UCSD-AML1 (cell line): Measurements from ENCODE around the gene APOL3.
"Not testable (repeated sequence)": the region's sequence is repeated elsewhere in the genome, so short reads cannot be mapped to it uniquely, and the experiment has no call there.

Source experiments
- DNase-seq: peaks from one replicate; lab custom pipeline; 2025; ENCODE audit not compliant: unreplicated experiment; lab: John Stamatoyannopoulos, UW

APOL3 gene

GRCh38 chr22:36136988-36137387 is 23.6 kb downstream of the APOL3 start:
- DNase-seq = no peak

GRCh38 chr22:36136475-36136874 is 24.1 kb downstream of the APOL3 start:
- DNase-seq = no peak

- DNase-seq = no peak
These were observed 25.1 kb downstream of the APOL3 start for GRCh38 chr22:36135306-36135980.

- no peak for DNase-seq
These were observed 26.4 kb downstream of the APOL3 start for GRCh38 chr22:36134182-36134581.

GRCh38 chr22:36131907-36132306 is 28.6 kb downstream of the APOL3 start:
- no peak for DNase-seq

DNA sequence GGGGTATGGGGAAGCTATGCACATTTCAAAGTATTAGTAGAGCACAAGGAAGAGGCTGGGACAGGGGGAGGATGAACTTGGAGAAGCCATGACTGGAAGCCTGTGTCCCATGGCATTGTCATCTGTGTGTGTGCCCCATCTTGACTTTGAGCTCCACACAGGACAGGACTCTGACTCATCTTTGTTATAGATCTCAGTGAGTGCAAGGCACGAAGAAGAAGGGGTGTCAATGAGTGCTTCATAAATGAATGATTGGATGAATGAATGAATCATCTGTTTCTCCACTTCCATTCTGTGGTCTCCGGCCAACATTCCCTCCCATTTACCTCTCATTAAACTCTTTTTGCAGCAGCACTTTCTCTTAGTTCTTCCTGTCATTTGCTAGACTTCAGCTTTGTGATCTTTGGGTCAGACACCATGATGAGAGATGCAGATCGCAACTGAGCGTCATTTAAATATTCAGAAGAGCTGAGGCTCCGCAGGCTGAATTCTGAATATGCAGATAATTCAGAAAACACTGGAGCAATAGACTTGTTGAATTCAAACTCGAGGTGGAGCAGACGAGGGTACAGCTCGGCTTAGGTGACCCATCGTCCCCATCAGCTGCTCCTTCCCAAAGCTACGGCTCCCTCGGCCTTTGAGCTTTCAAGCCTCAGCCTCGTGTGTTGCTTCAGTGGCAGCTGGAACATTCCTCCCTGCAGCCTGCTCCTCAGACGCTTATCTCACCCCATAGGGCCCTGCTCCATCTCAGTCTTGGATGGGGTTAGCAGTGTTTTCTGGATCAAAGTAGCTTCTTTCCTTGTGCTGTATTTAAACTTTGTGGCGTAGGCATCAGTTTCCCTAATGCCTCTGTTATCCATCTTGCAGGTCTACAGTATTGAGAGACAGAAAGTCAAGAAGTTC is 30.8 kb downstream of the APOL3 start:
- DNase-seq = no peak

DNA sequence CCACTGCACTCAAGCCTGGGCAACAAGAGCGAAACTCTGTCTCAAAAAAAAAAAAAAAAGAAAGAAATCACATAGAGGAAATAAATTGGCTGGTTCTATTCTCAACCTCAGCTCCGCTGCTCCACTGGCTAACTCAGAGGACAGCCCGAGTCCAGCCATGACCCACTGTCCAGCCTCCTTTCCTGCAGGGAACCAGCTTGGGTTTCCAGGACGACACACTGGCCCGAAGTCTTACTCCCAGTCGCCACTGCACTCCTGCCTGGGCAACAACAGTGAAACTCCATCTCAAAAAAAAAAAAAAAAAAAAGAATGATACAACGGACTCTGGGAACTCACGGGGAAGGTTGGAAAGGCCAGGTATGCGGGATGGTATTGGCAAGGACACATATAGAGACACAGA is 31.5 kb downstream of the APOL3 start:
- DNase-seq = no peak

- DNase-seq = no peak
These were observed 34.5 kb downstream of the APOL3 start for GRCh38 chr22:36125994-36126531.

DNA sequence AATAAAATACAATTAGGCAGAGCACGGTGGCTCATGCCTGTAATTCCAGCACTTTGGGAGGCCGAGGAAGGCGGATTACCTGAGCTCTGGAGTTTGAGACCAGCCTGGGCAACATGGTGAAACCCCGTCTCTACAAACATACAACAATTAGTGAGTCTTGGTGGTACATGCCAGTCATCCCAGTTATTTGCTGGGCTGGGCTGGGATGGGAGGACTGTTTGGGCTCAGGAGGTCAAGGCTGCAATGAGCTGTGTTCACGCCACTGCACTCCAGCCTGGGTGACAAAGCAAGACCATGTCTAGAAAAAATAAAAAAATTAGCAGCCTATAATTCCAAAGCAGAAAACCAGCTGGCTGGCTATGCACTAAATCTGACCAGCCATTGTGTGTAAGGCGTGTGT is 35.1 kb downstream of the APOL3 start:
- DNase-seq = no peak

GRCh38 chr22:36124666-36125065 is 35.9 kb downstream of the APOL3 start:
- DNase-seq = no peak

DNA sequence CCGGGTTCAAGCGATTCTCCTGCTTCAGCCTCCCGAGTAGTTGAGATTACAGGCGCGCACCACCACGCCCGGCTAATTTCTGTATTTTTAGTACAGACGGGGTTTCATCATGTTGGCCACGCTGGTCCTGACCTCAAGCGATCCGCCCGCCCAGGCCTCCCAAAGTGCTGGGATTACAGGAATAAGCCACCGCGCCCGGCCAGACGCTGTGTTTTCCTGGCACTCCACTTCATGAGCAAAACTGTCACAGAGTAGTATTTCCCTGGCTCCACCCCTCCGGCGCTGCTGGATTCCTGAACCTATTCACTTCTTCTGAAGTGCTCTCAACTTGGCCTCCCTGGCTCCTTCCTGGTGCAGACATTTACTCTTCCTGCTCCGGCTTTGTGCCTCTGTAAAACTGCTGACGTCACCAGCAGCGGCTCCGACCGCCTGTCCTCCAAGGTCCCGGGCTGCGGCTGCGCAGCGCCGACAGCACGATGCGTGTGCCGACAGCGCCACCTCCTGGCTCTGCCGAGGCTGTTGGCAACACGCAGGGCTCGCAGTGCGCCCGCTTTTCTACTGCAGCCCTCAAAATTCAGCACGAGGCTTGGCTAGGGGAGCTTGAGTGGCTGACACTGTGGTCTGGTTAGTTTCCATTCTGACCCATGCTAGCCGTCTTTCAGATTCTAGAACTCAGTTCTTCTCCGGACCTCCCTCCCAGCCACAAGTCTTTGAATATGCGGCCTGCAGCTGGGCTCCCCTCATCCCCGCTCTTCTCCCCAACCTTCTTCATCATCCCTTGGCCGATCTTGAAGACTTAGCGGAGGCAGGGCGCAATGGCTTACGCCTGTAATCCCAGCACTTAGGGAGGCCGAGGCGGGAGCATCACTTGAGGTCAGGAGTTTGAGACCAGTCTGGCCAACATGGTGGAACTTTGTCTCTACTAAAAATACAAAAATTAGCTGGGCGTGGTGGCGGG is 36.6 kb downstream of the APOL3 start:
- DNase-seq = peak; percentile 94

DNA sequence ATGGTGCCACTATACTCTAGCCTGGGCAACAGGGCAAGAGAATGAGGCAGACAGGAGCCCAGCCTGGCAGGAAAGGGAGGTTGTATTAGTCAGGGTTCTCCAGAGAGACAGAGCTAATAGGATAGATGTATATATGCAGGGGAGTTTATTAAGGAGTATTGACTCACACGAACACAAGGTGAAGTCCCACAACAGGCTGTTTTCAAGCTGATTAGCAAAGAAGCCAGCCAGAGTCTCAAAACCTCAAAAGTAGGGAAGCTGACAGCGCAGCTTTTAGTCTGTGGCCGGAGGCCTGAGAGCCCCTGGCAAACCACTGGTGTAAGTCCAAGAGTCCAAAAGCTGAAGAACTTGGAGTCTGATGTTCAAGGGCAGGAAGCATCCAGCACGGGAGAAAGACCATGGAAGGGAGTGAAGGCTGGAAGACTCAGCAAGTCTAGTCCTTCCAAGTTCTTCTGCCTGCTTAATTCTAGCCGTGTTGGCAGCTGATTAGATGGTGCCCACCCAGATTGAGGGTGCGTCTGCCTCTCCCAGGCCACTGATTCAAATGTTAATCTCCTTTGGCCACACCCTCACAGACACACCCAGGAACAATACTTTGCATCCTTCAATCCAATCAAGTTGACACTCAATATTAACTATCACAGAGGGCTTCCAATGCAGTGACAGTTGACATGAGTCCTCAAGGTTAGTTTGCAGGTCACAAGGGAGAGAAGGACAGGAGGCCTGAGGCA is 39.8 kb downstream of the APOL3 start:
- not testable (repeated sequence) for DNase-seq

- DNase-seq = no peak
These were observed 43.5 kb downstream of the APOL3 start for GRCh38 chr22:36117053-36117554.

DNA sequence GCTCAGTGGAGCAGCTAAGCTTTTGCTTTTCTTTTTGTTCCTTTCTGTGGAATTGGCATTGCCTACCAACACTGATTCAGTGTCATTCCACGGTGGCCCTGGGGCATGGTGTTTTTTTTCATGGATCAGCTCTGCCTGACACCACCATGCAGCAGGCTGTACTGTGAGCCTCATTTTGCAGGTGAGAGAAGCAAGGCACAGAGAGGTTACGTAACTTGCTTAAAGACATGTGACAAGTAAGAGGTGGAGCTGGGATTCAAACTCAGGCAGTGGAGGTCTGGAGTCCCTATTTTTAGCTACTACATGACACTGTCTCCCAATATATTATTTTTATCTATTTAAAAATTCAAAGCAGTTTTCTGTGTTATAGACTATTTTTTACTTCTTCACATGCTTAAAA is 44.4 kb downstream of the APOL3 start:
- no peak for DNase-seq

- DNase-seq = no peak
These were observed 47.4 kb downstream of the APOL3 start for GRCh38 chr22:36113121-36113520.

GRCh38 chr22:36111316-36111715 is 49.2 kb downstream of the APOL3 start:
- DNase-seq = no peak

- DNase-seq = no peak
These were observed 50.2 kb downstream of the APOL3 start for GRCh38 chr22:36110306-36110881.

DNA sequence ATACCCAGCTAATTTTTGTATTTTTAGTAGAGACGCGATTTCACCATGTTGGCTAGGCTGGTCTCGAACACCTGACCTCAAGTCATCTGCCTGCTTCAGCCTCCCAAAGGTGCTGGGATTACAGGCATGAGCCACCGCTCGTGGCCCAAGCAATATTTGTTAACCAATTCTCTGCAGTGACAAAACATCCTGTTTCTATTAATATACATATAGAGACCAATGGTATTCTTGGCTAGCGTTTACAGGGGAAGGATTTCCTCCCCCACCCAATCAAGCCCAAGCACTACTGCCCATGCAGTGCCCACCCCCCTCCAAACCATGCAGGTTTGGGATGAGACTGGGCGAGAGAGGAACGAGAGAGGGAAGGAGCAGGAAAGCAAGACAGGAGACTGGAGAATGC is 53.1 kb downstream of the APOL3 start:
- no peak for DNase-seq

- no peak for DNase-seq
These were observed 53.6 kb downstream of the APOL3 start for GRCh38 chr22:36106910-36107309.

DNA sequence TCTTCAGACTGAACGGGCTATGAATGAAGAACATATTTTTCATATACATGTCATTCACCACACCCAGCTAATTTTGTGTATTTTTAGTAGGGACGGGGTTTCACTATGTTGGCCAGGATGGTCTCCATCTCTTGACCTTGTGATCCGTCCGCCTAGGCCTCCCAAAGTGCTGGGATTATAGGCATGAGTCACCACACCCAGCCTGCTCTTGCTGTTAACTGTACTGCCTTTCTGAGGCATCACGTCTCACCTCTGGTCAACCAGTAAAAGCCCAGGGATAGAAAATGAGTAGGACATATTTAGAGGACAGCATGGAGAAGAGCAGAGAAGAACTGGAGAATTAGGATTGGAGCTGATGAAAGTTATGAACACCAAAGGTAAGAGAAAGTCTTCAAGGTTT is 55.6 kb downstream of the APOL3 start:
- no peak for DNase-seq
